Subcutaneous adipose tissue (tissue), 4 donors: ENCODE measurements around the gene BCKDHB. TPM values are rescaled to one million over a fixed set of nuclear protein-coding genes. Genes with fewer than 3 reads are reported as not detected.

Experiments used
- total RNA-seq, 4 donors: library from RNA; depleted of rRNA; stranded (reverse); fragments of >200 nt; gene quantifications; one replicate each; pipeline ENCODE4 v1.1.0, GENCODE V29; 2016
- TF ChIP-seq, protein P1 (sequence below): fragments of 450-650 bp; IDR thresholded peaks from one replicate; pipeline ENCODE4 v1.5.1; 2016; ENCODE audit warnings: low read depth, mild to moderate bottlenecking, control low read depth, antibody characterized with exemption, moderate library complexity

The BCKDHB gene
- total RNA-seq, 4 donors from 2014 or later = 15.5 to 41.3 (median 24.2) TPM

DNA sequence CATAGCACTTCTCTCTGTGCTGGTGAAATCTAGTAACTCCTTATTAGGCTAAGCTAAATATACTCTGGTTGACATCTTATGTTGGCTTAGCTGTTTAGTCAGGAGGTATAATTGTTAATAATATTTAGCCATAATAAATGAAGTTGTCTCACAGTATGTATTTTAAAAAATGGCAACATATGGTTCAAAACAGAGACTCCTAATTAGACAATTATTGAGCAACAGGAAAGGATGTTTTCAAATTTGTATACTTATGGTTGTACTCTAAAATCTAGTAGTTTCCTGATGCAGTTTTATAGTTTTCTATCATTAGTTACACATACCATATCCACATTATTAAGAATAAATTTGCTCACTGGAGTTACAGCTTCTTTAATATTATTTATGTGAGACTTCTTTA, 150.2 kb downstream of the BCKDHB start:
- TF ChIP-seq, protein P1, sequence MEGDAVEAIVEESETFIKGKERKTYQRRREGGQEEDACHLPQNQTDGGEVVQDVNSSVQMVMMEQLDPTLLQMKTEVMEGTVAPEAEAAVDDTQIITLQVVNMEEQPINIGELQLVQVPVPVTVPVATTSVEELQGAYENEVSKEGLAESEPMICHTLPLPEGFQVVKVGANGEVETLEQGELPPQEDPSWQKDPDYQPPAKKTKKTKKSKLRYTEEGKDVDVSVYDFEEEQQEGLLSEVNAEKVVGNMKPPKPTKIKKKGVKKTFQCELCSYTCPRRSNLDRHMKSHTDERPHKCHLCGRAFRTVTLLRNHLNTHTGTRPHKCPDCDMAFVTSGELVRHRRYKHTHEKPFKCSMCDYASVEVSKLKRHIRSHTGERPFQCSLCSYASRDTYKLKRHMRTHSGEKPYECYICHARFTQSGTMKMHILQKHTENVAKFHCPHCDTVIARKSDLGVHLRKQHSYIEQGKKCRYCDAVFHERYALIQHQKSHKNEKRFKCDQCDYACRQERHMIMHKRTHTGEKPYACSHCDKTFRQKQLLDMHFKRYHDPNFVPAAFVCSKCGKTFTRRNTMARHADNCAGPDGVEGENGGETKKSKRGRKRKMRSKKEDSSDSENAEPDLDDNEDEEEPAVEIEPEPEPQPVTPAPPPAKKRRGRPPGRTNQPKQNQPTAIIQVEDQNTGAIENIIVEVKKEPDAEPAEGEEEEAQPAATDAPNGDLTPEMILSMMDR = no peak

DNA sequence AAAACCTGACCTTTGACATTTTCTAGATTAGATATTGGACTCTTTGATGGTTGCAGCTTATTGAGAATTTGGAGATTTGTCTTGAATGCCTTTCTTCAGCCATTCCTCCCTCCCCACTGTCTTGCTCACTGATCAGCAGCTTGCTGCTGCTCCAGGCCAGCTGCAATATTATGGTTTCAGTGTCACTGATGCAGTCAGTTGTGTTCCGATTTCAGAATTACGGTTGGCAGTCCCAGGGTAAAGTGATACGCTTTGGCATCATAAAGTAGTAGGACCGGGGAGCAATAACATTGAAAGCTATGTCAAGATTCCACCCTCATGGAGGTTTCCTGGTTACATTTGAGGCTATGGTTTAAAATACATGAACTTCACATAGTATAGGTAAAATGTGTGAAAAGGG, 152.6 kb downstream of the BCKDHB start:
- TF ChIP-seq, protein P1 = no peak

DNA sequence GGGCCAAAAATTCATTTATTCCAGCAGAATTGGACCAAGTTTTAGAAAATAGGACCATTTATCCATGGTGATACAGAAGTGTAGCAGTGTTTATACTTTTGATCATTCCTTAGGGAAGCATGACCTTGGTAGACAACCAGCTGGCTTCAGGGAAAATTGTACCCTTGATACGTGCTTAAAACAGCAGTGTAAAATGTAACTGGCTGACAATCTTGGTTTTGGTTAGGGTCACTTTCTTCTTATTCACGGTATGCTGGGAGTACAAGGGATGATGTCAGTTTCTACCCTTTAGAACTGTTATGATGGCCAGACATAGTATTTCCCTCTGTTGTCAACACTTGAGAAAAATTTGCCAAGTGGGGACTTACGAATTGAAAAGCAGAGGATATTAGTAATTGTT, 157.1 kb downstream of the BCKDHB start:
- TF ChIP-seq, protein P1 = no peak

DNA sequence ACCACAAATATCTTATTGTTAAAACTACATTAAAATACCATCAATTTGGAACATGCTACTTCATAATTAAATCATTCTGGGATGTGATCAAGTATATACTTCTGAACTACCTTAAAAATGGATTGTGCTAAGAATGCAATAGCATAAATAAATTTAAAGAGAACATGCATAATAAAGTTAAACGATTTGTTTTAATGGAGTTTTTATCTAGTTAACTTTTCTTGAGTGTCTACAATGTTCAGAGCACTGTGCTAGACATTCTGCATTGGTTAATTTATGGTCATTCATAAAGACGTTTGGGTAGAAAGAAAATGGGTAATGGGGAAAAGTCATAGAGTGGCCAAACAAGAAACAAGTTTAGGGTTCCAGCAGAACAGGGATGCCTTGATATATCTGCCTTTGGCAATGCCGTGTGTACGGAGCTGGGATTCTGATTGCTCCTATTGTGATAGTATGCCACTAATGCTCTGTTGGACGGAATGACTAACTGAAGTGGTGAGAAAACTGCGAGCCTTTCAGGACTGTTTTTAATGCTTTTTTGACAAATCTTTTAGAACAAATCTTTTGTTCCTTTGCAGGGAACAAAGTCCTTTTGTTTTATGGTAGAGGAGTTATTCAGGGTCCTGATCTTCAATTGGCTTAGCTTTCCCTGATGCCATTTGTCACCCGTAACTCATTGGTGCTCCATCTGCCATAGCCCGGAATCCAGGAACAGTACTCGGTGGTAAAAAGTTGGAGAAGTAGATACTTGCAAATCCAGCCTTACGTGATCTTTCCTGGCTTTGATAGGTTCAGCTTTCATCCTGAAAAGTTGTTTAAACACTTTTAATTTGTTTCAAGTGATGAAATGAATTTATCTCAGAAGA, 162.6 kb downstream of the BCKDHB start:
- TF ChIP-seq, protein P1 = no peak

DNA sequence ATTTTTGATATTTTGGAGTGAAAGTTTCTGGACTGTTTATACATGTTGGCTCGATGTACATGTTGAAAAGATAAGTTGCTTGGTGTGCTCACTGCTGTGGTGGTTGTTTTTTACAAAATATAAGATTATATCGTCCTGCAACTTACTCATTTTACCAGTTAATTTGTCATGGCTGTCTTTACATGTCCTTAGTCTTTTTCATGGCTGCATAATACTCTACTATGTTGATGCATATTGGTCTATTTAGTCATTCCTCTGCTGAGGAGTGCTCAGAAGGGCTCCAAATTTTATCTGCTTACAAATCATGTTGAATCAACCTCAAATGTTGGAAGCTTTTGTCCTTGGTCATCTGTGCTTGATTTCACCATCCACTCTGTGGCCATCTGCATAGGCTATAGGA, 164.6 kb downstream of the BCKDHB start:
- TF ChIP-seq, protein P1 = no peak

DNA sequence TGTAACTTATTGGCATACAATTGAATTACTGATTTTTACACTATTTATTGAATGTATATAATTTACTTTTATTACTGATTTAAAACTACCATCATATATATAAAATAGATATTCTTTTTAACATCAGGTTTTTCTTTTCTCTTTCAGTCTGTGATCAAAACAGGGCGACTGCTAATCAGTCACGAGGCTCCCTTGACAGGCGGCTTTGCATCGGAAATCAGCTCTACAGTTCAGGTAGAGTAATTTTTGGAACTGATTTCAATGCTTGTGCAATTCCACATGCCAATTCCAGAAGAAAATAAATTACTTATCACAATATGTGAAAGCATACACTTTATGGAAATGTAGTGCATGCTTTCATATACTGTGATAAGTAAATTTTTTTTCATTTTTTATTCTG, 166.5 kb downstream of the BCKDHB start:
- TF ChIP-seq, protein P1 = no peak

DNA sequence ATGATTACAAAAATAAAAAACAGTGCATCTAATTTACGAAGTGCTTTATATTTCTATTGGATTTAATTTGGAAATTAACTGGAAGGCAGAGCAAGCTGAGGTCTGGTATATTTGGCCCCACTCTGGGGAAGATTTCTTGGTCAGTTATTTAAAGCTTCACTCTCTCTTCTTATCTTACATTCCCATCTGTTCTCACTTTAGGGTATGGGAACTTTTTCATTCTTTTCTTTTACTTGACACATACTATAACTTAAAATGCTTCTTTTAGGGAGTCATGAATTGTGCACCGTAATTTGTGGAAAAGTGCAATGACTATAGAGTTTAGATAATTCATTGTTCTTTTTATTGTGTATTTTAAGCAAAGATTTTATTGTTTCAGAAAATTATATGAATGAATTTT, 170.4 kb downstream of the BCKDHB start:
- TF ChIP-seq, protein P1 = no peak
